CD4-positive, alpha-beta T cell treated with Interferon alpha-2 for 1 hour (primary cell): ENCODE results near the gene SLC2A6.
A peak's percentile ranks its signal among the peaks of the same experiment; 100 is the strongest.

Source experiments
- DNase-seq, 2 donors: peaks; one replicate each; pipeline ENCODE4 v3.0.0-alpha.2; 2020 to 2022

Gene SLC2A6, protein sequence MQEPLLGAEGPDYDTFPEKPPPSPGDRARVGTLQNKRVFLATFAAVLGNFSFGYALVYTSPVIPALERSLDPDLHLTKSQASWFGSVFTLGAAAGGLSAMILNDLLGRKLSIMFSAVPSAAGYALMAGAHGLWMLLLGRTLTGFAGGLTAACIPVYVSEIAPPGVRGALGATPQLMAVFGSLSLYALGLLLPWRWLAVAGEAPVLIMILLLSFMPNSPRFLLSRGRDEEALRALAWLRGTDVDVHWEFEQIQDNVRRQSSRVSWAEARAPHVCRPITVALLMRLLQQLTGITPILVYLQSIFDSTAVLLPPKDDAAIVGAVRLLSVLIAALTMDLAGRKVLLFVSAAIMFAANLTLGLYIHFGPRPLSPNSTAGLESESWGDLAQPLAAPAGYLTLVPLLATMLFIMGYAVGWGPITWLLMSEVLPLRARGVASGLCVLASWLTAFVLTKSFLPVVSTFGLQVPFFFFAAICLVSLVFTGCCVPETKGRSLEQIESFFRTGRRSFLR

DNA sequence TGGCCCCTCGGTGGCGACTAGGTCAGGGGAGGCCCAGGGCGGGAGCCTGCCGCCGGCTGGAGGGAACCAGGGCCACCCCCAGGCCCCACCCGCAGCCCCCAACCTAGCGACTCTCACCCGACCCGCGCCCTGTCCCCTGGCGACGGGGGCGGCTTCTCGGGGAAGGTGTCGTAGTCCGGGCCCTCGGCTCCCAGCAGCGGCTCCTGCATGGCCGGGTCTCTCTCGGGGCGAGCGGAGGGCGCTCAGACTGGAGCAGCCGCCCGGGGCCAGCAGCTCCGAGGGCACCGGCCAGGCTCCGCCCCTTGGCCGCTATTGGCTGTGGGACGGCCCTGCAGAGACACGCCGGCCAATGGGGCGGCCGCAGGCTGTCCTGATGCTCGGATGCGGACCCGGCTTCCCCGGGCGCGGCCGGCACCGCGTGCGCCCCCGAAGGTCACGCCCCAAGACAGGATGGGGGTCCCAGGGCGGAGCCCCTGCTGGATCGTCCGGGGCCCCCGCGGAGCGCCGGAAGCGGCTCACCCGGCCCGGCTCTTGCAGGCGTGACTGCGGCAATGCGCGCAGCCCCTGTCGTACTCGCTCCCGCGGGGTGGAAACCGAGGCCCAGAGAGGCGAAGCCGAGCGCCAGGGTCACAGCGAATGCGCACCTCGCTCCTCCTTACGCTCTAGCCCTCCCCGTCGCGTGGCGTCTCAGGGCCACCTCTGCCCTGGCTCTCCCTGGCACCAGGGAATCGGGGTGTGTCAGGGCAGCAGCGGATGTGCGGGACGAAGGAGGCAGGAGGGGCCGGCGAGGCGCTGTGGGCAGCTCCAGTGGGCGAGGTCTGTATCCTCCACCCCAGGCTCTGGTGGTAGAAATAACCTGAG is at the start of gene SLC2A6:
Gene SLC2A6, minus strand, starts transcription at position 249 of the 861 bp plus-strand sequence. Its CDS starts 40 bp downstream, at position 209.
- peak; percentile 80 to 87 for DNase-seq

GRCh38 chr9:133528001-133528875 is 49.3 kb upstream of the SLC2A6 start:
- DNase-seq, result no peak

GRCh38 chr9:133527444-133527920 is 48.6 kb upstream of the SLC2A6 start:
- DNase-seq, result no peak

GRCh38 chr9:133526721-133527321 is 47.9 kb upstream of the SLC2A6 start:
- no peak for DNase-seq

DNA sequence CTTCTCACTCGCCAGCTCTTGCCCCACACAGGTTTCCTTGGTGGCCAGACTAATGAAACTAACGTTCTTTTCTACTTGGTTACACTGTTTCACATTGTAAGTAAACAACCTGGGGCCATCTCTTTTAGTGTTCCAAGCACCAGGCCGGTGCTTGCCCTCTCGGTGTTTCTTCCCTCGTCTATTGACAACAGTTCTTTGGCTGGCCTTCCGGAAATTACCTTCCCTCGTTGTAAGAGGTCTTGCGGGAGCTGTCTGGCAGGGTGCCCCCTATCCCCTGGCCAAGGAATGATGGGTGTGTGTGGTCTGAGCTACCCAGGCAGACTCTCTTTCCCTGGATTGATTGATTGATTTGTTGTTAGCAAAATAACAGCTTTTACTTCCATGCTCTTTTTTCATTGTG is 46.8 kb upstream of the SLC2A6 start:
- DNase-seq, result no peak

- DNase-seq, result no peak
Measured at GRCh38 chr9:133524679-133525228, 45.9 kb upstream of the SLC2A6 start, which contains the start of gene MYMK. Gene MYMK, minus strand, starts transcription at chr9:133524959. Its CDS starts 115 bp downstream, at chr9:133524844.

GRCh38 chr9:133524146-133524545 is 45.2 kb upstream of the SLC2A6 start:
- no peak for DNase-seq

DNA sequence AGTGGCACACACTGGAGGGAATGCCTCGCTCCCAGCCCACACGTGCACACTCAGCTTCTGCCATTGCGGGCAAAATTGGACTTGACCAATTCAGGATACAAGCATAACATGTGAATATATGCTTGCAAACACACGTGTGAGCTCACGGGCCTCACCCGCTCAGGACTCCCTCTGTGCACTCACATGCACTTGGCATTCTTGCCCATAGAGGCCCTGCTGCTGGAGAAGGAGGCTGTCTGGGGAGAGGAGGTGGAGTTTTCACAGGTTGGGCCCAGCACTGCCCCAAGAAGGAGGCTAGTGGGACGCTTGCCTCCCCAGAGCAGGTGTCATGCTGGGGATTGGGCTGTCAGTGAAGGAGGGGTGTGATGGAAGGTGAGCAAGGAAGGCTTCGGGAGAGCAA is 44.2 kb upstream of the SLC2A6 start:
- no peak for DNase-seq

DNA sequence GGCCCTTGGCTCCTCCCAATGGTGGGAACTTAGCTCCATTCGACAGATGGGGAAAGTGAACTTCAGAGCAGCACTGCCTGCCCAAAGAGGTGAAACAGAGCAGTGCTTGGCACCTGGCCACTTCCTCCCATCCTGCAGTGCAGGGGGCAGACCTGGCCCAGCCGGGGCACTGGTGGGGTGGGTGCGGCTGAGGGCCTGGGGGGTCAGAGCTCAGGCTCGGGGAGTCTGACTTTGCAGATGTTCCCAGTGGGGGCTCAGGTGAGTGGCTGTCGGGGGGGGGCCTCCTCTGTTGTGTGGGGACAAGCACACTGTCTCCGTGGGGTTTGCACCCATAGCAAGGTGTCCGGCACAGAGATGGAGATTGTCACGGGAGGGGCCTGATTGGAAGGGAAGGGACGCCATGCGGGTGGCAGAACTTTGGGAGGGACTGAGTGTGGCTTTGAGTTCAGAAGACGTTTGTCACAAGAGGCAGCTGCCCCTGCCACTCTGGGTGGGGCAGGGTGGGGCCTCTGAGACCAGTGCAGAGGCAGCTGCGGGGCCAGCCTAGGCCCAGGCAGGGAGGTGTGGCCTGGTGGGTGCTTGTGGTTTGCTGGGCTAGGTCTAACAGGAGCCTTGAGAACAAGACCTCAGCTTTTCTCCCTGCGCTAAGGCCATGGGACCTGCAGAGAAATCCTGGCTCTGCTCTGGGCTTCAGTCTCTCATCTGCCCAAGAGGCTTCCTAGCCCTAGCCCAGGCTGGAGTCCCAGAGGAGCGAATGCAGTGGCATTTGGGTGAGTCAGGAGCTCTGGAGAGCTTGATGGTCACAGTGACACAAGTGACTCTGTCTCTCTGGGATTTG is 43.4 kb upstream of the SLC2A6 start:
- DNase-seq, result no peak

DNA sequence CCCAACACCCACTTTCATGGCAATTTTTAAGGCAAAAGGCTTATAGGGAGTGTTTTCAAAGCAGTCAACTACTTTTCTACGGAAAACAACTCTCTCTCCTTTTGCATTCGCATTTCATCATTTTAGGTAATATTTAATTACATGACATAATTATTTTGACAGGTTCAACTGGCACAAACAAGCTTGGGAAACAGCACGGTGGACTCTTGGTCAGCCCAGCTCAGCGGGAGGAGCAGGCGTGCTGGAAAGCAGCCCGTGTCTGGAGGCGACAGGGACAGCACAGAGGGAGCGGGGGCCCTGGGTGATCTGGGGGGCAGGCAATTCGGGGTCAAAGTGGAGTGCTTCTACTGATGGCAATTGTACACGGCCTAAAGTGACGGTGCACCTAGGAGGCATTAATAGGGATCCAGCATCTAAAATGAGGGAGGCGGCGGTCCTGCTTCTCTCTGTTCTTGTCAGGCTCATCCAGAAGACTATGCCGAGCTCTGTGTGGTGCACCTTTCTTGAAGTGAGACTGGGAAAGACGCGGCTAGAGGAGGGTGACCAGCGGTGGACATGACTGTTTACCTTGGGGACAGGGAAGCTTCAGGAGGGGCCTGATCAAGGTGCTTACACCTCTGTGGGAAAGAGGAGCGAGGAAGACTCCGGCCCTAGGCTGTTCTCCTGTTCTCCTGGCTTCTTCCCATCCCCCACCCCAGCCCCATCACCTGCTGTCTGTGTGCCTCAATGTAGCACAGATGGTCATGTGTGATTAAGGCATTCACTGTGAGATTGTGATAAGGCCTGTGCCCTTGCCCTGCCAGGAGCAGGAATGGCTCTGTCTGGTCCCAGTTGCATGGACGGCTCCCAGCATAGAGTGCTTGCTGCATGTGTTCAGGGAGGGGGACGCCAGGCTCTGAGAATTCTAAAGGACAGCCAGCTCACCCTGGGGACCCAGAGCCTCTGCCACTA is 42.5 kb upstream of the SLC2A6 start:
- no peak for DNase-seq

DNA sequence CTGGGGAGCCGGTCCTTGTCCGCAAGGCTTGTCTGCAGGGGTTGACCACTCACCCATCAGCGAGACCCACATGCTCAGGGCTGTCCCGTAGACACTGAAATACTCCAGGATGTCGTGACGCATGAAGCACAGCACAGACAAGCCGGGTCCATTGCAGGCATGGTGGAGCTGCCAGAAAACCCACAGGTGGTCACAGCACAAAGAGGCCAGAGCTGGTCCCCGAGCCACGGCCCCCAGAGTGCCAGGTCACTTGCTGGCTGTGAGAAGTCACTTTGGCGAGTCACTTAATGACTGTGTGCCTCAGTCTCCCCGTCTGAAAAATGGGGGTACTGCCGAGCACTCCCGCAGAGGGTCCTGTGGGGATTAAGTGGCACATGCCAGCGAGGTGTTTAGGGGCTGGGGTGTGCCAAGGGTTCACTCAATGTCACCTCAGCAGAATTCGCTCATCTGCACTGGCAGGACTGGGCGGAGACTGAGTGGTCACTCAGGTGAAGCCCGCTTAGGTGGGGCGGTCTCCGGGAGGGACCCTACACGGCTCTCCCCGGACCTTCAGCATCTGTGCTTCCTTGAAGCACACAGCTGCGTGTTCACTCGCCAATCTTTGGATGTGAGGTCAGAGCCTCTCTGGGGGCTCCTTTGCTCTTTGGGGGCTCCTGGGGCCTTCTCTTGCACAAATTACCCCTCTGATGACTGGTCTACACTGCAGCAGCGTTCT is 41.4 kb upstream of the SLC2A6 start:
- DNase-seq, result no peak

- DNase-seq, result no peak
Measured at GRCh38 chr9:133519693-133520092, 40.8 kb upstream of the SLC2A6 start.

- DNase-seq, result no peak
Measured at GRCh38 chr9:133518706-133519449, 40.0 kb upstream of the SLC2A6 start.

DNA sequence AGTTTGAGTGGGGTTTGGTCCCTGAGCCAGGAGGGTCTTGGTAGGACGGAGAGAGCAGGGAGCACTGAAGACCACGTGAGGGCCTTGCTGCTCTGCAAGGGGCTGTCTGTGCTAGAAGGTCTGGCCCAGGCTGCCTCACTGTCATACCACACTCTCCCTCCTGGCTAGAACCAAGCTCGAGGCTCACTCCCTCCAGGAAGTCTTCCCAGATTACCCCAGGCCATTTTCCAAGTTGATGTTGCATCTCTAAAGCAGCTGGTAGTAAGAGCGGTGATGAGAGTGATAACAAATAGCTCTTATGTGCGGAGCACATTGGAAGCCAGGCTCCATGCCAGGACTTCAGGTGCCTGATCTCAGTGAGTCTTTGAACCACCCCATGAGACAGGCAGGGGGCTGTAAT is 39.3 kb upstream of the SLC2A6 start:
- DNase-seq, result no peak

DNA sequence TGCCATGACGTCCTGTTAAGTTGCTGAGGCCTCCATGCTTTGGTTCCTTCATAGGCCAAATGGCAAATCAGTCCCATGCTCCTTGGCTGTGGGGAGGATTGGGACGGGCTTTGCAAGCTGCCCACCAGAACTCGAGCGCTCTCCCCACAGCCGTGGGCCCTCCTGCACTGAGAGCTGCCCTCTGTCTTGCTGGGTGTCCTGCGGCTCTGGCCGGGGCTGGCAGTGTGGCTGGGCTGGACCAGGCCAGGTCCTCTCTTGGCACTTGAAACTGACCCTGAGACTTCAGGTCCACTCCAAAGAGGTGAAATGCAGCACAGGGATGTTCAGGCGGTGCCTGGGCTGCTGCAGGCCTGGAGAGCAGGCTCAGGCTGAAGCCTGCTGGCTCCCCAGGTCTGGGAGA is 38.8 kb upstream of the SLC2A6 start:
- no peak for DNase-seq

- DNase-seq, result no peak
Measured at GRCh38 chr9:133516961-133517350, 38.1 kb upstream of the SLC2A6 start.

- no peak for DNase-seq
Measured at GRCh38 chr9:133516256-133516960, 37.5 kb upstream of the SLC2A6 start.
